ENCODE measurements around the gene FAM185A.

FAM185A gene

DNA sequence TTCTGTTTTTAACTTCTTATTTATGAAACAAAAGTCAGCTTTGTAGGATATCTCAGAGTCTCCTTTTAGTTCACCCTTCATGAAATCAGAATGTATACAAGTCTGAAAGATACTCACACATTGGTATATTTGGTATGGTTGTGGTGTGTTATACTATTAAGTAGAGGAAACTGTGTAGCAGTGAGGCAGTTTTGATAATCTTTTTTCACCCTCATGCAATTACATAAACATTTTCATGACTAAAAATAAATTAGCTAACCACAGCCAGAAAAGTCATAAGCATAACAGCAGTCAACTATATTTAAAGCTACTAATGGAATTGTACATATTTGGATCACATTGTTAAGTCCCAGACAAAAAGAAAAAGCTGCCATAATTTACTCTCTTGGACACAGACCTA, 62.1 kb downstream of the FAM185A start:
- Mint-ChIP-seq H3K4me1 (ENCODE audit: low read depth) (peaks cover 9% of the 10 kb centered on the region), H3K27me3 (ENCODE audit: low read depth) (no peaks in the 10 kb centered on the region), H3K27ac (no peak overlapping the region), H3K4me3 (no peak overlapping the region), H3K36me3 (ENCODE audit: low read depth) (no peaks in the 10 kb centered on the region), H3K9me3 (no peaks in the 10 kb centered on the region)

DNA sequence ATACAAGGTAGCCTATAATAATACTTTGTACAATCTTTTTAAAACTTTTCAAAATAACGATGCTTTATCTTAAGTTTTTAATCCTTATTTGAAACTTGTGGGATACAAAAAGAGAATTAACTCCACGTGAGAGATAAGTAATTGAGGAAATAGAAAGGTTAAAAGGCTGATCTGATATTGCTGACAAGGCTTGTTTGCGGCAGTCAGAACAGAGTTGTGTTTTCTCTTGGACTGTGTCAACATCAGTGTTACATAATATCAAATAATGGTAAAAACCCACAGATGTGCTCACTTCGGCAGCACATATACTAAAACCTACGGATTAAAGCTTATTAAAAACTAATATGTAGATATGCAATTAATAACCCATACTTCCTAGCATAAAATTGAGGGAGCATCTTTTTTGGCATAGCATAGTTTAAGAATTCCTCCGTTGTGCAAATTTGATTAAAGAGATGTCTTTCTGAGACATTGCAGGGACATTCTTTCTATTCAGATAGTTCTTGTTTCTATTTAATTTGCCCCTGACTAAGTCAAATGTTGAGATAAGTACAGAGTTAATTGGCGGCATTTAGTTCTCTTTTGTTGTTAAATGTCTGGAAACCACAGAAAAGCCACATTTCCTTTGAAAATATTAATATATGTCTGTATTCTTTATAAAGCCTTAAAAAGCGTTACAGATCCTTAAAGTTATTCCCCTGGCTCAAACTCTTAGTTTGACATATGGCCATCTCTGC, 63.3 kb downstream of the FAM185A start:
- no peaks in the 10 kb centered on the region for H3K36me3 Mint-ChIP-seq (ENCODE audit: low read depth)
- no peaks in the 10 kb centered on the region for H3K27me3 Mint-ChIP-seq (ENCODE audit: low read depth)
- peaks cover 9% of the 10 kb centered on the region for H3K4me1 Mint-ChIP-seq (ENCODE audit: low read depth)
- H3K4me3 Mint-ChIP-seq, result no peak overlapping the region
- H3K9me3 Mint-ChIP-seq, result no peaks in the 10 kb centered on the region
- no peak overlapping the region for H3K27ac Mint-ChIP-seq

DNA sequence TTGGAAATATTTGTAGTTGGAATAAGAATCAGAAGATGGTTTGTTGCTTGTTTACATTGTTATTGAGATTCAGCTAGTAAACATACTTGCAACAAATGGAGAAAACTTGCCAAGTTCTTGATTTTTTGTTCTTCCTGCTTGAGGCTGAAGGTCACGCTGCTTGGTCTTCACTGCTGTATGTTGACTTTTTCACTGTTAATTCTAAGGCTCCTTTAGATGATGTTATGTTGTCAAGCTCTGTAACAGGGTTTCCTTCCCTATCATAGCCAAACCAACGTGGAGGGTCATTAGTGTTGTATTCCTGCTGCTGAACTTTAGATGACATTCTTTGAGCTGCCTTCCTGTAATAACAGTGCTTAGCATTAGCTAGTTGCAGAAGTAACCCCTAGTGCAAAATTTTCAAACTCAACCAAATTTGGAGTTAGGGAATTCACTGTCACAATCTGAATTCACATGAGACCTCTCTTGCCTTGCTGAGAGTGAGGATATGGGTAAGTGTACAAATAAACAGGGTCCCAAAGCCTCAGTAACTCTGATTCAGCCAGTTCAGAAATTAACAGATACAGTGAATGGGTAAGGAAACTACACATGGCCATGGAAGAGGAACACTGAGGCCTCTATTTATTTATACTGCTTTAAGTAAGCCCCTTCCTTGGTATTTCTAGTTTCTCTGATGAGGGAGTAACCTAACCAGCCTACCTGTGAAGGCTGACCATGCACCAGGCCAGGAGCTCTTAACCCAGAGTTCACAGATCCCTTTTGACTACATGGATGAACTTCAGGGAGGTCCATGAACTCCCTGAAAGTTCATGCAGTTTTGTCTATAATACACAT, 64.6 kb downstream of the FAM185A start:
- H3K27me3 Mint-ChIP-seq (ENCODE audit: low read depth), result no peaks in the 10 kb centered on the region
- H3K4me3 Mint-ChIP-seq, result no peak overlapping the region
- peaks cover 9% of the 10 kb centered on the region for H3K4me1 Mint-ChIP-seq (ENCODE audit: low read depth)
- no peaks in the 10 kb centered on the region for H3K36me3 Mint-ChIP-seq (ENCODE audit: low read depth)
- H3K27ac Mint-ChIP-seq, result no peak overlapping the region
- no peaks in the 10 kb centered on the region for H3K9me3 Mint-ChIP-seq

DNA sequence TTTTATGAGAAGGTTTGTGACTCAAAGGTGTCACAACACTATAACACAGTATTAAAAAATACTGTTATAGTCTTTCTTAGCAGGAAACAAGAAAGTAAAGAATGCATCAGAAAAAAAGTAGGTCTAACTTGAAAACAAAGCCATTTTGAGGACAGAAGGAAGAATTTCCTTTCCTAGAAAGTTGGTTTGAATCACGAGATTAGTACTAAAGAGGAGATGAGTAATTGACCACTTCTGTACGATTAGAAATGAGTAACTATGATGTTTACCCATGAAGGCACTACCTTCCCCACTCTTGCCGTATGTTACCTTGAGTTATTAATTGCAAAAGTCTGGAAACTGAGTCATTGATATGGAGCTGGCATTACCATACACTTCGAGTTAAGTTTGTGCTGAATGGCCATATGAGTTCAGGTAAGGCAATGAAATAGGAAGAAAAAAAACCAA, 65.2 kb downstream of the FAM185A start:
- H3K27ac Mint-ChIP-seq, result no peak overlapping the region
- H3K27me3 Mint-ChIP-seq (ENCODE audit: low read depth), result no peaks in the 10 kb centered on the region
- H3K36me3 Mint-ChIP-seq (ENCODE audit: low read depth), result no peaks in the 10 kb centered on the region
- H3K4me3 Mint-ChIP-seq, result no peak overlapping the region
- peaks cover 9% of the 10 kb centered on the region for H3K4me1 Mint-ChIP-seq (ENCODE audit: low read depth)
- H3K9me3 Mint-ChIP-seq, result no peaks in the 10 kb centered on the region

DNA sequence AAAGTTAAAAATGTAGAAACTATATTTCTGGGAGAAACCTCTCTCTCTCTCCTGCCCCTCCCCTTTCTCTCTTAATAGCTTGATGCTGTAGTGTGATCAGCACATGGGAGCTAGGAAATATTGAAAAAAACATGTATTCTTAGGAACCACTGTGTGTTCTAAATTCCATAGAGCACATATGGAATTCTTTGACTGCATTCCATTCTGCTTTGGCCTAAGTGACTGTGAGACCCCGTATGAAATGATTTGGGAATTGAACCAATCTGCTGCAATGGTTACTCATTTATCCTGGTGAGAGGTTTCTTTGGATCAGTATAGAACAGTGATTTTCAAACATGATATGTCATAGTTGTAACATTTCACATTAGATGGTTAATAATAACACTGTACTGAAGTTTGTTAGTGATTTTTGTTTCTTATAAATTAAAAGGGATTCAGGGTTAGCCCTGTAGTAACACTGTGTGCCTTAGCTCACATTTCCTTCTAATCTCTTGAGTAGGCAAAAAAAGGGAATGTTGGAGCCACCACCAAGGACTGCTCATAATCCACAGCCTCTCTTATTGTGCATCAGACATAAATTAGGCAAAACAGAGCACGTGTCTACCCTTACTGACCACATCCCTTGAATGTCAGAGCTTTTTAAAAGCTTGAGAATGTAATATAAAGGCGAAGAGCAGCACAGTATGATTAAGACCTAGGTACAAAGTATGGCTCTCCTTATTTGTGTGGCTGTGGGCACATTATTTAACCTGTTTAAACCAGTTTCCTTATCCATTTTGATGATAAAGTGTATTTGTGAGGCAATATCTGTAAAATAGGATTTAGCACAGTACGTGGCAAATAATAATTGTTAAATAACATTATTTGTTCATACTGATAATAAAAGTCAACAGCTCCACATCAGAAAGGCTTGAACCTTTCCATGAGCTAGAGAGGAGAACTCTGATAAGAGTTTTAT, 69.1 kb downstream of the FAM185A start:
- Mint-ChIP-seq H3K27me3 (ENCODE audit: low read depth) (no peaks in the 10 kb centered on the region), H3K4me1 (ENCODE audit: low read depth) (peaks cover 9% of the 10 kb centered on the region), H3K36me3 (ENCODE audit: low read depth) (no peaks in the 10 kb centered on the region), H3K9me3 (no peaks in the 10 kb centered on the region), H3K27ac (no peak overlapping the region), H3K4me3 (no peak overlapping the region)

DNA sequence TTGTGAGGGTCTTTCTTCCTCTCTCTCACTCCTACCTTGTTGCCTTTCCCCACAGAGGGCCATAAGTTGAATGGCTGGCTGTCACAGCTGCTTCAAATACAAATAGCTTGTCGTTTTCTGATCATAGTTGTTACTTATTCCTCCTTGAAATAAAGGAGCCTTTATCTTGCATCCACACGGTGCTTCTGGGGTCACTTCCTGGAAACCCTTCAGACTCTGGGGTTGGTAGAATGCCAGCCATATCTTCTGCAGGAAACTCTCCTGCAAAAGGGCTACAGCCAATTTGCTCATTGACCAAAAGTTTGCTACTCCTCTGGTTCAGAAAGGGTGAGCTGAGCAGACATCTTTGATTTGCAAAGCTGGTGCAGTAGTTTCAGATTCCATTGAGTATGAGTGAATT, 70.4 kb downstream of the FAM185A start:
- H3K27ac Mint-ChIP-seq, result no peak overlapping the region
- H3K4me1 Mint-ChIP-seq (ENCODE audit: low read depth), result no peaks in the 10 kb centered on the region
- no peak overlapping the region for H3K4me3 Mint-ChIP-seq
- no peaks in the 10 kb centered on the region for H3K36me3 Mint-ChIP-seq (ENCODE audit: low read depth)
- H3K9me3 Mint-ChIP-seq, result no peaks in the 10 kb centered on the region
- H3K27me3 Mint-ChIP-seq (ENCODE audit: low read depth), result no peaks in the 10 kb centered on the region

DNA sequence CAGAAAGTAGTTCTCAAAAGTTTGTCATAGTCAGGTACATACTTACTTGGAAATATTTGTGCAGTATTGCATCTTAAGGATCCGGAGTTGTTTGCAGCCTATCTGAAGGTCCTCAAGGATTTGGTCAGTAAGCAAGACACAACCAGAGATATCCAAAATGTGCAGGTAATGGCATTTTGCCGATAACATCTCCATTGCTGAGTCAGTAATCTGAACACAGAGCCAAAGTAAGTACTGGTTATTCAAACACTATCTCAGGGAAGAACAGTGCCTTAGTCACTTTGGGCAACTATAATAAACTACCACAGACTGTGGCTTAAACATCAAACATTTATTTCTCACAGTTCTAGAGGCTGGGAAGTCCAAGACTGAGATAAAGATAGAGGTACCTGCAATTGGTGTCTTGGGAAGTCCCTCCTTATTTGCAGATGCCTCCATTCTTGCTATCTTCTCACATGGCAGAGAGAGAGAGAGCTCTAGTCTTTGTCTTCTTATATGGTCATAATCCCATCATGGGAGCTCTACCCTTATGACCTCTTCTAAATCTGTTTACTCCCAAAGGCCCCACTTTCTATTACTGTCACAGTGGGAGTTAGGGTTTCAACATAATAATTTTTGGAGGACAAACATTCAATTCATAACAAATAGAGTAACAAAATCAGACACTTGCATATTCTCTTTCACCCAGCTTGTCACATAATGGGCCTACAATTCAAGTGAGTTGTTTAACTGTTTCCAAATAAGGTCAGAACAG, 73.4 kb downstream of the FAM185A start:
- no peak overlapping the region for H3K4me3 Mint-ChIP-seq
- no peaks in the 10 kb centered on the region for H3K36me3 Mint-ChIP-seq (ENCODE audit: low read depth)
- H3K27ac Mint-ChIP-seq, result no peak overlapping the region
- no peaks in the 10 kb centered on the region for H3K4me1 Mint-ChIP-seq (ENCODE audit: low read depth)
- H3K27me3 Mint-ChIP-seq (ENCODE audit: low read depth), result no peaks in the 10 kb centered on the region
- no peaks in the 10 kb centered on the region for H3K9me3 Mint-ChIP-seq

DNA sequence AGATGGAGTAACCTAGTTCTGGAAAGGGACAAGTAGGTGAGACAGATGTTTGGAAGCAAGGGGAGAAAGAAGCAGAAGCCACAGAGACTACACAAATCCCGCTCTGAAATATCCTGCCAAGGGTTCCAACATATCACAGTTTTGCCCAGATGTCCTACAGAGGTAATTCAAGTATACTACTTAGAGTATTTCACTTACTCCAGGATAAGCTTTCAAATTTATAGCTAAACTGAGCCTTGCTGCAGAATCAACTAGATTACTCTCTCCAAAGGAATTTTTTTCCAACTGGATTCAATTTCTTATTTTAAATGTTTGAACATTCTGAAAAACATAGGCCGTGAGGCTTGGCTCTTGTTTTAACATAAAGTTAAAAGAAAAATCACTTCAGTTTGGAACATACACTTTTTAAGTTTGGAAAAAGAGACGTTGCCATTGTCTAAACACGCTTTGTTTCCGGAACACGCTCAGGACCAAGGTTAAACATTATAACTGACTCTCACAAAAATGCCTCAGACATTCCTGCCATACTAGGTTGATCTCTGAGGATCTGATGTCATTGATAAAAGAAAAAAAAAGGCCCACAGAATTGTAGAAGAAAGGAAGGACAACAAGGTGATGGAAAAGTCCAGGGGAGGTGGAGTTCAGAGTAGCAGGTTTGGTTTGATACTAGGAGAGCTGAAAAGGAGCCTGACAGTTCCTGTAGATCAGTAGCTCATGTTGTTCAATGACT, 74.8 kb downstream of the FAM185A start:
- H3K27ac Mint-ChIP-seq, result no peak overlapping the region
- H3K4me1 Mint-ChIP-seq (ENCODE audit: low read depth), result no peaks in the 10 kb centered on the region
- H3K9me3 Mint-ChIP-seq, result no peaks in the 10 kb centered on the region
- no peaks in the 10 kb centered on the region for H3K27me3 Mint-ChIP-seq (ENCODE audit: low read depth)
- no peak overlapping the region for H3K4me3 Mint-ChIP-seq
- no peaks in the 10 kb centered on the region for H3K36me3 Mint-ChIP-seq (ENCODE audit: low read depth)

DNA sequence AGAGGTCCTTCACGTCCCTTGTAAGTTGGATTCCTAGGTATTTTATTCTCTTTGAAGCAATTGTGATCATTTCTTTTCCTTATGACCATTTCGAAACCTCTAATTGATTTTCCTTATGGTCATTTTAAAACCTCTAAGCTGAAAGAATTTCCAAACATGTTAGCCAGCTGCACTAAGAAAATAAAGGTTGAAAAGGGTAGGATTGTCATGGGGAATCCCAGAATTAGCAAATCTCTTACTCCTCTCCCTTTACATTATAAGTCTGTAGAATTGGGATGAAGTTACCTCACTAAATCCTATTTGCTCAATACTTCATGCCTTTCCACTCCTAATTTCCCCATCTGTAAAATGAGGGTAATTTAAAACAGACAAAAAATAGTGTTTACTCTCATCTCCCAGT, 79.5 kb downstream of the FAM185A start:
- no peaks in the 10 kb centered on the region for H3K36me3 Mint-ChIP-seq (ENCODE audit: low read depth)

DNA sequence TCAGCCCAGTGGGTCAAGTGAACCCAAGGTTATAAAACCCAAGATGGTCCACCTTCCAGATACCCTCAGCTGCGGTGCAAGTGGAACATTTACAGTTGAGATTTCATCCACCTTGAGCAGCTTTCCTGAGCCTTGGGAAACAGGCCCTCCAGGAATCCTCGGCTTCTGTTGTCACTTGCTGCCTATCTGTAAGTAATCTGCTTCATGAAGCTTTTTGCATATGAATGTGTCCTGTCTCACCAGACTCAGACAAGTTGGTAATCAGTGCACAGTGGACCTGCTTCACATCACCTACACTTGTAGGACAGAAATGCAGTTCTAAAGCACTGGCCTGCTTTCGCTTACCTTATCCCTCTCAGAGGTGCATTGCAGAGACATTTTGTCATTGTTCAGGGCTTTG, 80.3 kb downstream of the FAM185A start:
- Mint-ChIP-seq H3K4me1 (ENCODE audit: low read depth) (no peaks in the 10 kb centered on the region), H3K27me3 (ENCODE audit: low read depth) (no peaks in the 10 kb centered on the region), H3K9me3 (no peaks in the 10 kb centered on the region), H3K4me3 (no peak overlapping the region), H3K36me3 (ENCODE audit: low read depth) (no peaks in the 10 kb centered on the region), H3K27ac (no peak overlapping the region)

More for the DNA sequence above, 79.5 kb downstream of the FAM185A start:
- no peaks in the 10 kb centered on the region for H3K9me3 Mint-ChIP-seq
- no peak overlapping the region for H3K27ac Mint-ChIP-seq
- no peak overlapping the region for H3K4me3 Mint-ChIP-seq
- no peaks in the 10 kb centered on the region for H3K27me3 Mint-ChIP-seq (ENCODE audit: low read depth)
- no peaks in the 10 kb centered on the region for H3K4me1 Mint-ChIP-seq (ENCODE audit: low read depth)

DNA sequence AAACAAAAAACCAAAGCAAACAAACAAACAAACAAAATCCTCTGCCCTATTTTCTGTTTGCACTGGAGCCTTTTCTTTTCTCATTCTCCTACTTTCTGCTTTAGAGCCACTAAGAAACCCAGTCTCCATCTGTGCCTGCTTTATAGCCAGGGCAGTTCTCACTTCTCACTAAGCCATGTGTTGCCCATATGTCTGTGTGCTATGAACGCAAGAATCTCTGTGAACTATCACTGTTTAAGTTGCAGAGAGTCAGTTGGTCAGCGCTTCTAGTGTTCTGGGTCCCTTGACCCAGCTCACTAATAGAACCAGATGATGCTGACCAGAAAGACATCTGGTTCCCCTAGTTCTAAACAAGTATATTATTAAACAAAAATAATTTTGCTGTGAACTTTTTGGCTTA, 81.4 kb downstream of the FAM185A start:
- no peaks in the 10 kb centered on the region for H3K27me3 Mint-ChIP-seq (ENCODE audit: low read depth)
- H3K36me3 Mint-ChIP-seq (ENCODE audit: low read depth), result no peaks in the 10 kb centered on the region
- H3K9me3 Mint-ChIP-seq, result no peaks in the 10 kb centered on the region
- H3K4me1 Mint-ChIP-seq (ENCODE audit: low read depth), result peaks cover 5% of the 10 kb centered on the region
- H3K4me3 Mint-ChIP-seq, result no peak overlapping the region
- H3K27ac Mint-ChIP-seq, result no peak overlapping the region

DNA sequence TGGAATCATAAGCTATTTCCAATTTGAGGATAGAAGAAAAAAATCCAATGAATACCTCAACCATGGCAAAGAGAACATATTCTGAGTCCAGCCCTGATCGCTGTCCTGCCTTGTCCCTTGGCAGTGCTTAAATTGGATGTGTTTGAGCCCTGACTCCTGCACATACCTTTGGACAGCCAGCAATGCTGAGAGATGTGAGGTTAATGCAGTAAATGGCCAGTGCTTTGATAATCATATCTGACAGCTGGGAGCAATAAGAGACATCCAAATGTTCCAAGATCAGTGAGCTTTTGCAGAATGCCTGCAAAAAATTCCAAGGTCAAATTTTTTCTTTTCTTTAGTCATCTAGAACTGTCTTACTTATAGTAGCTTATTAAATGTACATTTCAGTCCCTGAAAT, 83.9 kb downstream of the FAM185A start:
- H3K4me1 Mint-ChIP-seq (ENCODE audit: low read depth), result peaks cover 10% of the 10 kb centered on the region
- no peaks in the 10 kb centered on the region for H3K9me3 Mint-ChIP-seq
- no peak overlapping the region for H3K4me3 Mint-ChIP-seq
- no peak overlapping the region for H3K27ac Mint-ChIP-seq
- no peaks in the 10 kb centered on the region for H3K36me3 Mint-ChIP-seq (ENCODE audit: low read depth)
- H3K27me3 Mint-ChIP-seq (ENCODE audit: low read depth), result peaks cover 11% of the 10 kb centered on the region

DNA sequence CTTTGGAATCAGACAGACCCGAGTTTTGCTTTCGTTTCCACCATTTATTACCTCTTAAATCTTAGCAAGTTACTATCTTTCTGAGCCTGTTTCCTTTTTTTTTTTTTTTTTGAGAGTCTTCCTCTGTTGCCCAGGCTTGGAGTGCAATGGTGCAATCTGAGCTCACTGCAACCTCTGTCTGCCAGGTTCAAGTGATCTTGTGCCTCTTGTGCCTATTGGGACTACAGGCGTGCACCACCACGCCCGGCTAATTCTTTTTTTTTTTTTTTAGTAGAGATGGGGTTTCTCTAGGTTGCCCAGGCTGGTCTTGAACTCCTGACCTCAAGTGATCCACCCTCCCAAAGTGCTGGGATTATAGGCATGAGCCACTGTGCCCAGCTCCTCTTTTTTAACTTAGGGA, 84.5 kb downstream of the FAM185A start:
- peaks cover 10% of the 10 kb centered on the region for H3K4me1 Mint-ChIP-seq (ENCODE audit: low read depth)
- H3K27me3 Mint-ChIP-seq (ENCODE audit: low read depth), result peaks cover 11% of the 10 kb centered on the region
- no peak overlapping the region for H3K27ac Mint-ChIP-seq
- no peaks in the 10 kb centered on the region for H3K36me3 Mint-ChIP-seq (ENCODE audit: low read depth)
- no peak overlapping the region for H3K4me3 Mint-ChIP-seq
- no peaks in the 10 kb centered on the region for H3K9me3 Mint-ChIP-seq
